SIG-M5 treated with dmso at 0.1 percent for 504 hours (cell line): ENCODE results near the gene CMTM7.
A peak's percentile ranks its signal among the peaks of the same experiment; 100 is the strongest.
"Not testable (repeated sequence)": the region's sequence is repeated elsewhere in the genome, so short reads cannot be mapped to it uniquely, and the experiment has no call there.

Experiments used
- DNase-seq: peaks from one replicate; lab custom pipeline; 2025; ENCODE audit not compliant: unreplicated experiment; lab: John Stamatoyannopoulos, UW

Gene CMTM7

DNA sequence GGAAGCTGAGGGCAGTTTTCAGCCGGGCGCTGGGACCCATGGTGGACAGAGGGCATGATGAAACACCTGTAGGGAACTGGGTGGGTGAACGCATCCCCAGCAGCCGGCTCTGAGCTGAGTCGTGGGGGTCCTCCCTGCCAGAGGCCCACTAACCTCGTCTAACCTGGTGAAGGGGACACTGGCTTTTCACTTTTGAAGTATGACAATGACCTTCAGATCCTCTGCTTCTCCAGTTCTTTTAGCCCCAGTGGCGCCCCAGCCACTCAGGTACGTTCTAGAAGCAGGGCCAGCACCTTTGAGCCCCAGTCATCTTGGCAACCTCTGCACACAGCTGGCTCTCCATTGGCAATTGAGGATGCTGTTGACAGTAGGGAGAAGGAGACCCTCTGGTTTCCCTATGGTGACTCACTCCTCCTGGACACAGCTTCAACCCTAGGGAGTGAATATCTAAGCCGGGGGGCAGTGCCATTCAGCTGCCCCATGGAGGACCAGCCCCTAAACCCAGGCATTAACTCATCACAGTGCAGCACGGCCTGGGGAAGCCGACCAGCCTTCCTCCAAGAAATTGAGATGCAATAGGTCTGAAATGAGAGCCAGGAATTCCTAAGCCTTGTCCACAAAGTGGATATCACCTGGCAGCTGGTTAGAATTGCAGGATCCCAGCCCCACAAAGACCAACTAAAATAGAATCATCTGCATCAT is 64.9 kb downstream of the CMTM7 start:
- no peak for DNase-seq

DNA sequence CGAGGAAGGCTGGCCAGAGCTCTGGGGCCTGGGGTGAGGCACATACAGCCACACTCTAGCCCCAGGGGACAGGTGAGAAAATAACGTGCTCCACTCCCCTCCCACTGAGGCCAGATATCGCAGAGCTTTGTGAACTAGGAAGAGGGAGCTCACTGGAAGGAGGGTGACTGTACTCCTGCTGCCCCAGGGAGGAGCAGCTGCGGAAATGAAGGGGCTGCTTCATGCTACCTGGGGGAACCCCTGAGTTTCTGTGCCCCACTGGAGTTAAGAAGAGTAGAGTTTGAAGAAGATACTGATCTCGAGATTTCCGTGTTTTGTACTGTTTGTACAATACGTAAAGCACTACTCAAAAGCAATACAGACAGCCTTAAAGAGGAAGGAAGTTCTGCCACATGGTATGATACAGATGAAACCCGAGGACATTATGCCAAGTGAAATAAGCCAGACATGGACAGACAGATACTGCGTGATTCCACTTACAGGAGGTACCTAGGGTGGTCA is 66.4 kb downstream of the CMTM7 start:
- no peak for DNase-seq

DNA sequence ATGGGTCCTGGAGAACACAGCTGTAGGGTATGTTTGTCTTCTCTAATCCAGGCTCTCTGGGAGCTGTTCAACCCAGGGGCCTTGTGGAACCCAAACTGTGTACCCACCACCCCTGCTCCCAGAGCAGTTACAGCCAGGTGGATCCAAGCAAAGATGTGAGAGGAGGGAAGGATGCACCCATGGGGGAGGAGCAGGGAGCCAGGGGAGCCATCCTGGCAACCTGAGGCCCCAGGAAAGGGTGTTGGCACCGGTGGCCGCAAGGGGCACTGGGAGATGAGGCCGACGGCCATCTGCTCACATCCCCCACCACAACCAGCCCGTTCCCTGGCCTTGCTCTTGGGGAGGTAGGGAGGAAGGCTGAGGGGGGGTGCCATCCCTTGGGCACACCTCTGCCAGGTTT is 67.8 kb downstream of the CMTM7 start:
- no peak for DNase-seq

DNA sequence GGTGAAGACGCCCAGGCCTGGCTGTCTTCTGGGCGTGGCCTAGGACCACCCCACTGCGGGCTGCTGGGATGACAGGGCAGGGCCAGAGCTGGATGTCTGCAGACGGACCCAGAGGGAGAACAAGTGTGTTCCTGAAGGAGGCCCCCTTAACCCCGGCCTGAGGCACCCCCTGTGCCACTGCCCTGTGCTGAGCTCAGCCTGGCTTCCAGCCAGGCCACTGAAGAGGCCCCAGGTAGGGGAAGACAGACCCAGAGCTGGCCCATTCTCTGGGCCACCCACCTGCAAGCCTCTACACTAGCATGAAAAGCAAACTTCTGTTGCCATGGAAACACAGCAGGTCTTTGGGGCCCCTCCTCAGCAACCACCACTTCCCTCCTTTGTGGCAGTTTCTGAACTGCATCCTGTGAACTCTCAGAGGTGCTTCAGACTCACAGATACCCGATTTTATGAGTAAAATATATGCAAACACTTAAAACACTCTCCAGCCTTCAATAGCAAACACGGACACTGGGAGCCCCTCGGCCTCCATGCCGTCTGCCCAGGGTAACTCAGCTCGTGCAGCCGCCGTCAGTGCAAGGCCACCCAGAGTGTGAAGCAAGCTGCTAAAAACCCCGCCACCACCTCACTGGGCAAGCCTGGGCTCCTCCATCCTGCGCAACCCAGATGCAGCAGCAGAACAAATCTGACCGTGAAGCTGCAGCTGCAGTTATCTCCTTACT is 68.5 kb downstream of the CMTM7 start:
- peak; percentile 32 for DNase-seq

DNA sequence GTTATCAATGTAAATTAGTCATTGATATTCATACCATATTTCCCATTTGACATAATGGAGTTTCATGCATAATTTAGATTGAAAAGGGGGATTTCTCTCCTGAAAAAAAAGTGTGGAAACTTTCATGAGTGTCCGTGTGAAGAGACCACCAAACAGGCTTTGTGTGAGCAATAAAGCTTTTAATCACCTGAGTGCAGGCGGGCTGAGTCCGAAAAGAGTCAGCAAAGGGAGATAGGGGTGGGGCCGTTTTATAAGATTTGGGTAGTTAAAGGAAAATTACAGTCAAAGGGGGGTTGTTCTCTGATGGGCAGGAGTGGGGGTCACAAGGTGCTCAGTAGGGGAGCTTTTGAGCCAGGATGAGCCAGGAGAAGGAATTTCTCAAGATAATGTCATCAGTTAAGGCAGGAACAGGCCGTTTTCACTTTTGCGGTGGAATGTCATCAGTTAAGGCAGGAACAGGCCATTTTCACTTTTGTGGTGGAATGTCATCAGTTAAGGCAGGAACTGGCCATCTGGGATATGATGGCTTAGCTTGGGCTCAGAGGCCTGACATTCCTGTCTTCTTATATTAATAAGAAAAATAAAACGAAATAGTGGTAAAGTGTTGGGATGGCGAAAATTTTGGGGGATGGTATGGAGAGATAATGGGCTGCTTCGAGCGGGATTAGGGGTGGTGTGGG is 69.3 kb downstream of the CMTM7 start:
- not testable (repeated sequence) for DNase-seq

DNA sequence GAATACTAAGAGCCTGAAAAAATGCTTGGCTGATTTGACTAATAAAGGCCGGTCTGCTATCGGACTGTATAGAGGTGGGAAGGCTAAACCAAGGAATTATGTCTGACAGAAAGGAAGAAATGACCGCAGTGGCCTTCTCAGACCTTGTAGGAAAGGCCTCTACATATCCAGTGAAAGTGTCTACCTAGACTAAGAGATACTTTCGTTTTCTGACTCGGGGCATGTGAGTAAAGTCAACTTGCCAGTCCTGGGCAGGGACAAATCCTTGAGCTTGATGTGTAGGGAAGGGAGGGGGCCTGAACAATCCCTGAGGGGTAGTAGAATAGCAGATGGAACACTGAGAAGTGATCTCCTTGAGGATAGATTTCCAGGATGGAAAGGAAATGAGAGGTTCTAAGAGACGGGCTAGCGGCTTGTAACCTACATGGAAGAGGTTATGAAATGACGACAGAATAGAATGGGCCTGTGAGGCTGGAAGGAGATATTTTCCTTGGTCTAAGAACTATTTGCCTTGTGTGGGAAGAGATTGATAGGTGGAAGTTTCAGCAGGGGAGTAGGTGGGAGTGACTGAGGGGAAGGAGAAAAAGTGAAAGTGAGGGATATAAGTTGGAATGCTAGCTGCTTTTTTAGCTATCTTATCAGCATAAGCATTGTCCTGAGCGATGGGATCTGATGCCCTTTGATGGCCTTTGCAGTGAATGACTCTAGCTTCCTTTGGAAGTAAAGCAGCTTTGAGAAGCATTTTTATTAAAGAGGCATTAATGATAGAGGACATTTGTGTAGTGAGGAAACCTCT is 70.7 kb downstream of the CMTM7 start:
- not testable (repeated sequence) for DNase-seq

DNA sequence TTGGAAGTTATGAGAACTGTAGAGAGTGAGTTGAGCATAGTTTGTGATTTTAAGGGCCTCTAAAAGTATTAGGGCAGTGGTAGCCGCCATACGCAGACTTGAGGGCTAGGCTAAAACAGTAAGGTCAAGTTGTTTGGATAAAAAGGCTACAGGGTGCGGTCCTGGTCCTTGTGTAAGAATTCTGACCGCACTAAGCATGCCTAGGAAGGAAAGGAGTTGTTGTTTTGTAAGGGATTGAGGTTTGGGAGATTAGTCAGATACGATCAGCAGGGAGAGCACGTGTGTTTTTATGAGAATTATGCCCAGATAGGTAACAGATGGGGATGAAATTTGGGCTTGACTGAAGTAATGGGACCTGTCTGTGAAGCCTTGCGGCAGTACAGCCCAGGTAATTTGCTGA is 71.8 kb downstream of the CMTM7 start:
- DNase-seq, result not testable (repeated sequence)

DNA sequence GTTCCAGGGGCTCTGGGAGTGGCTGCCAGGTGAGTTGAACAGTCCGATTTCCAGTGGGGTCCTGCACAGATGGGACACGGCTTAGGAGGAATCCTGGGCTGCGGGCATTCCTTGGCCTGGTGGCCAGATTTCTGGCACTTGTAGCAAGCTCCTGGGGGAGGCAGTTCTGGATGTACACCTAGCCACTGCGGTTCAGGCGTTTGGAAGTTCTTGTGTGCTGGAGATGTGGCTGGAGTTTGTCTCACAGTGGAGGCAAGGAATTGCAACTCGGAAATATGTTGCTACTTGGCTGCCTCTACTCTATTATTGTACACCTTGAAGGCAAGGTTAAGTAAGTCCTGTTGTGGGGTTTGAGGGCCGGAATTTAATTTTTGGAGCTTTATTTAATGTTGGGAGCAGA is 73.1 kb downstream of the CMTM7 start:
- not testable (repeated sequence) for DNase-seq

DNA sequence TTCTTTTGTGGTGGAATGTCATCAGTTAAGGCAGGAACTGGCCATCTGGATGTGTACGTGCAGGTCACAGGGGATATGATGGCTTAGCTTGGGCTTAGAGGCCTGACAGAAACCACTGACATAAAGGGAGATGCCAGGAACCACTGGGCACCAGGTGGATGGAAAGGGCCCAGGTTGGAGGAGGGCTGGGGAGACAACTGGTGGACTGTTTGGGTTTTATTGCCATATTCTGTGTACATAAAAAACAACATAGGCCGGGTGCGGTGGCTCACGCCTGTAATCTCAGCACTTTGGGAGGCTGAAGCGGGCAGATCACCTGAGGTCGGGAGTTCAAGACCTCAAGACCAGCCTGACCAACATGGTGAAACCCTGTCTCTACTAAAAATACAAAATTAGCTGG is 75.2 kb downstream of the CMTM7 start:
- DNase-seq, result not testable (repeated sequence)

DNA sequence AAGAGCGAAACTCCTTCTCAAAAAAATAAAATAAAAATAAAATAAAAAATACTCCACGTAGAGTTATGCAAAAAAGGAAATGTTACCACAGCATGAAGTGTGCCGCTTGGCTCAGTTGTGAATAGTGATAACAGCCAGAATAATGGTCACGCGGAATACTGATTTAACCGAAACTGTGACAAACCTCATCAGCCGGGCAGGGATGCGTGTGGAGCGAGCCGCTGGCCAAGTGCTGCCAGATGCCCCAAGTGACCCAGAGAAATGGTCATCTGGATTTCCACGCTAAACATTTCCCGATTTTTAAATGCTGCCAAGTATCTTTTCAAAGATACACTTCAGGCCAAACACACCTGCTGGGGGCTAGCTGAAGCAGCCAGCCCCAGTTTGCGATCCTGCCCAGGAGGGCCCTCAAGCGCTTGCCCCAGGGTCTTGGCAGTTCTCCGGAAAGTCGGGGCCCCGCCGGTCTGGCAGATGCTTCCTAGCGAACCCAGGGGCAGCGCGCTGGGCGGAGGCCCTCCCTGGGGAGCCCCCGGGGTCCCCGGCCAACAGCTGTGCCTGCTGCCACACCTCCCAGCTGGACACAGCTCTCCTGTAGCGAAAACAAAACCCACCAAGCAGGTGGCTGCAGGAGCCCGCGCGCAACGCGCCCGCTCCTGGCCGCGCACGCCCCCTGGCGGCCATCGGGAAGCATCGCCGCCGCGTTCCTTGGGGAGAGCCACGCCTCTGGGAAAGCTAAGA is 75.8 kb downstream of the CMTM7 start:
- DNase-seq, result peak; percentile 53

DNA sequence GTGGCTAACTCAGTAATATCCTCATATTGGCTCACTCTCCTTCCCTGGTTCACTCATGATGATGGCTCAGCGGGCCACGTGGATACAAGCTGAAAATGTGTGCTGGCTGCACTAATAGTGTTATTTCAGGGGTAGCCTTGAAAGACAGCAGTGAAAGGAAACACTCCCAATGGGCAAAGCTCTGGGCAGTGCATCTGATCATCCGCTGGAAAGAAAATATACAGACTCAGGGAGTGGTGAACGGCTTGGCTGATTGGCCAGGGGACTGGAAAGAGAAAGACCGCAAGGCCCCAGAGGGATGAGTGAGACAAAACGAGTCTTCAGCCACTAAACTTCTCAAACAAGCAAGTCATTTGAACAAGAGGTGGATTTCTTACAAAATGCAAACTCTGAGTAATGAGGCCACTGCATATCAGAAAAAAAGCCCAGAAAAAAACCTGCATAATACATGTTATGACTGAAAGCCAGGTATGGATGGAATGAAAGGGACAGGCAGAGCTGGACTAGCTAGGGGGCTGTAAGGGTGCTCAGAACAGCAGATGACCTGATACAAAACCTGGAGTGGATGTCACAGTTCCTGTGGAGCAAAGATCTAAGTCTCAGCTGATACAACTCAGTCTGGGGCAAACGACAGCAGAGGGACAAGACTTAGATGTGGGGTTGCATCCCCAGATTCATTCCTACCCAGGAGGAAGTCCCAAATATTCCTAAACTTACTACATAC is 77.7 kb downstream of the CMTM7 start:
- DNase-seq, result no peak

DNA sequence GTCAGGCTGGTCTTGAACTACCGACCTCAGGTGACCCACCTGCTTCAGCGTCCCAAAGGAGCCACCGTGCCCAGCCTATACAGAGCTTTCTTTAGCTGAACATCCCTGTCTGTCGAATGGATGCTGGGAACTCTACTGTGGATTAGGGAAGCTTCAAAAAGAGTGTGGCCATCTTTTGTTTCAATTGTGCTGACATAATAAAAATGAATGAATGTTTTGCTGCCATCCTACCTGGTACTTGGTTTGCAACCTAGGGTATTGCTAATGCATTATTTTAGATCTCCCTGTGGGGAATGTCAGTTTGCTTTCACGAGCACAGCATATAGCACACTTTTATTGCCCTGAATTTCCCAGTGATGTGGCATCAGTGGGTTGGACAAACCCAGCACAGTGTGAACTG is 78.7 kb downstream of the CMTM7 start:
- DNase-seq, result no peak

DNA sequence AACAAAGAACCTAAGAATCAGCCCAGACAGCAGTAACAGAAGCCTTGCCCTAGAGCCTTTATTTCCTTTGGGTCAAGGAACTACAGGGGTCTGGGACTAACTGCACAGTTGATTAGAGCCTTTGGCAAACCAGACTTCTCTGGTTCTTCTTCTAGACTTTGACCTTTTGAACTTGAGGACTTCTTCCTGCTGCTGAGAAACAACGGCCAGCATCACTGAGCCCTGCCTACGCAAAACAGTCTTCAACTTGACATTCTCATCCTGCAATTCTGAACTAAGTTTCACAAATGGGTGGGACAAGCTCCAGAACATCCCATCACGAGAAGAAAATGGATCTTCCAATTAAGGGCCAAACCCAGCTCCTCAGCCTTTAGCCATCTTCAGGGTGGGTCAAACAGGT is 79.6 kb downstream of the CMTM7 start:
- no peak for DNase-seq

DNA sequence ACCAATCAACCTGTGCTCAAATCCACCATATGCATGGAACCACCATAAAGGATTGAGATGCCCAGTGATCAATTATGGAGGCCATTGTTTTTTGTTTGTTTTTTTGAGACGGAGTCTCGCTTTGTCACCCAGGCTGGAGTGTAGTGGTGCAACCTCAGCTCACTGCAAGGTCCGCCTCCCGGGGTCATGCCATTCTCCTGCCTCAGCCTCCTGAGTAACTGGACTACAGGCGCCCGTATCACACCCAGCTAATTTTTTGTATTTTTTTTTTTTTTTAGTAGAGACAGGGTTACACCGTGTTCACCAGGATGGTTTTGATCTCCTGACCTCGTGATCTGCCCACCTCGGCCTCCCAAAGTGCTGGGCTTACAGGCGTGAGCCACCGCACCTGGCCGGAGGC is 80.5 kb downstream of the CMTM7 start:
- DNase-seq, result not testable (repeated sequence)

DNA sequence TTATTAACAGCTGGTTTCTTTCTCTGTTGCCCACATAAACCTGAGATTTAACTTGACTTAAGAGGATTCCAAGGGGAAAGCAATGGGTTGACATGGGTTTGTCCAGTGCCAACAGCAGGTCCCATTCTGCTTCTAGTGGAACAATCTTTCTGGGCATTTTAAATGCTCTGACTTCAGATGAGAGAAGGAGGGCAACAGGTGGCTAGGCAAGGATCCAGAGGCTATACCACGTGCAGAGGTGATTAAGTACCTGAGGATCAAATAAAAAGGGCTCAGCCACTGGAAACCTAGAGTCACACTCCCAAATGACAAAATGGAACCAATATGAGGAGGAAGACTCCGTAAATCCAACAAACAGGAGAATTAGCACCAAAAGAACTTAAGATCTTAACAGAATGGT is 82.5 kb downstream of the CMTM7 start:
- DNase-seq, result no peak

DNA sequence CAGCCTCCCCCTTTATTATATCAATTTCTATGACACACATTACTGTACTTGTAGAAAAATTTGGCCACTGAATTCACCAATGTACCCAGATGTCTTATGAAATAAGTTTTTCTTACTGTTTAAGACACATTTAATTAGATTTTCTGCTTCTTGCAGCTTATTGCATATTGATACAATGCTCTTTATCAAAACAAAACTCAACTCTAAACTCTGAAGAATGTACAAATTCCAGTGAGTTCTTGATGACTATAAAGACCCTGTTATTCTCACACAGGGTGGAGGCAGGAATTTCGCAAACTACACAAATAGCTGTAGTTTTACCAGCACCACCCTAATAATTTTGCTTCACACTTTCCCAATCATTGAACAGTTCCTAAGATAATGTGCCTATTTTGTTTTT is 89.0 kb downstream of the CMTM7 start:
- DNase-seq, result no peak

DNA sequence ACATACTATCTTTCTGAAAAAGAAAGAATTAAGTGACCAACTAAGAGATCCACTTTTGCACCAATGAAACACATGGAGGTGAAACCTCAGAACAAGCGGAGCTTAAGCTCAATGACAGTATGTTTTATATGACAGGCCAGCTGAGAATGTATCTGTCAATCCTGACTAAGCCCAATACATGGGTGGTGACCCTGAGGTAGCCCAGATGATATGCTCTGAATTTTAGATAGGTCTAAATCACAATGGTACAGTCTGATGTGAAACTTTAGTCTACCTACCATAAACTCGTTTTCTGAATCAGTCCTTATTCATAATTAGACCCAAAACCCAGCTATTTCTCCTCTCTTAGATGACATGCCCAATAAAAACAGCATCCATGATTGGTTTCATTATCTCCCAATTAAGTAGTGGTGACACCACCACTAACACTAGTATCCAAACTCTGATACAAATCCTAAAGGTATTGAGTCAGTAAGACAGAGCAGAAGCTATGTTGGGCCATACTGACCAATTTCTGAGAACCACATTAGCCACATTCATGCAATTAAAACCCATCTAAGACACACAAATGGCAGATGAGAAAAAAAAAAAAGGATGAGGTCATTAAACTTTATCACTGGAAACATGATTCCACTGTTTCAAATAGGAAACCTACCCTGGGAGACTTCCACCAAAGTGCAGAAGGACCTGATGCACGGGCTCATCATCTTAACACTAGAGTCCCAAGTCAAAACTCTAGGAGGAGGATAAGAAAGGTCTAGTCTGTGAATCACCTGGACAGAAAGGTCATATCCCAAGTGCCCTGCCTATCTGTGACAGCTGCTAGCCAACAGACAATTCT is 90.4 kb downstream of the CMTM7 start:
- DNase-seq, result no peak

DNA sequence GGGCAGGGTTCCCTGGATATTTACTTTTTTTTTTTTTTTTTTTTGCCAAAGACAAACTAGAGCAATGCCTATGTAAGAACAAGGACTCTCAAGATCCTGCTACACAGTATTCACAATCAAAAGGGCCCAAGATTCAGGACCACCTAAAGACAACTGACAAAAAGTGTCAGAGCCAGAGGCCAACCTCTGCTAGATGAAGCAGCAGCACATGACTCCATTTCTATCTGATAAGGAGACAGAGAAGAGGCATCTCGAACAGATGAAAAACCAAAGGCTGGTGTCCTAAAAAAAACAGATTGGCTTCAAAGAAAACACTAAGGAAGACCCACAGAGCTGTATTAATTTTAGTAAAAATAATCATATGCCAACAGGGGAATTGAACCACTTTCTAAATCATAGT is 91.0 kb downstream of the CMTM7 start:
- DNase-seq, result no peak

DNA sequence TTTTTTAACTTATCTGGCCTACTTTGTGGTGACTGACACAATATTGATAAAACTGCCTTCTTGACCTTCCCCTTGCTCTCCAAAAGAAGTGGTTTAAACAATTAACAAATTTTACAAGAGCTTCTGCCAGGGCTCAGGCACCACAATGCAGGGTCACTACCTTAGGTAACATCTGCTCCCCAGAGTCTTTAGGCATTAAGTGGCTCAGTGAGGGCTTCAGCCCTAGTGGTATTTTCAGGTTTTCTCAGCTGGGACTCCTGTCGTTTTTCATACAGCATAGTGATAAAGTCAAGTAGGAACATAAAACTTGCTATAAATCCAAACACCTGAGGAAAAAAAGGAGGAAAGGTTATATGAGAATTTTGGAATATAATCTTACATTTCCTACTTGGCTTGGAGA is 92.1 kb downstream of the CMTM7 start:
- no peak for DNase-seq
